Esophagus squamous epithelium (tissue), 4 donors: ENCODE results near the gene GCNT1.
"Not testable (repeated sequence)": the region's sequence is repeated elsewhere in the genome, so short reads cannot be mapped to it uniquely, and the experiment has no call there.

Experiments used
- CTCF ChIP-seq, 6 experiments: fragments of 450-650 bp in 4 of 6; fragments of 200-600 bp in 2 of 6; sonication (generic) in 2 of 6; IDR thresholded peaks; one replicate each; pipeline ENCODE4 v1.5.1; 2016 to 2019; ENCODE audit warnings: antibody characterized with exemption in 6 of 6, mild to moderate bottlenecking in 4 of 6, moderate library complexity in 4 of 6
- POLR2A ChIP-seq, 4 donors: fragments of 450-650 bp; IDR thresholded peaks; one replicate each; pipeline ENCODE4 v1.6.1; 2017; ENCODE audit warnings: antibody characterized with exemption in 4 of 4, mild to moderate bottlenecking in 4 of 4, moderate library complexity in 3 of 4

DNA sequence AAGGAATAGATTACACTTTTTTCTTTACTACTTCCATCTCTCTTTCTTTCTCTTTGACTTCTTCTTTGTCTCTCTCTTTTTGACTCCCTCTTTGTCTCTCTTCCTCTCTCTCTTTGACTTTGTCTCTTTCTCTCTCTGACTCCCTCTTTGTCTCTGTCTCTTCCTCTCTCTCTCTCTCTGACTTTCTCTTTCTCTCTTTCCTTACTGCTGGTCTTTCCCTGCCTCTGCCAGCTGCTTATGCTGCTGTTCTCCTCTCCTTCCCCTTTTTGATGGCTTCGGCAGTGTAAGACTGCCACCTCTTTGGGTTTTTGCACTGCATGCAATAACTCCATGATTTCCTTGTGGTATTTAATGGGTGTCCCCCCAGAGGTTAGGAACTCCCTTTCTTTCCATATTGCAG is 32.1 kb downstream of the GCNT1 start:
- not testable (repeated sequence) for TF ChIP-seq CTCF, POLR2A (IDR thresholded peaks at IDR 0.05)
